ENCODE data around the gene HRAS.
A peak's percentile ranks its signal among the peaks of the same experiment; 100 is the strongest.
"Not testable (repeated sequence)": the region's sequence is repeated elsewhere in the genome, so short reads cannot be mapped to it uniquely, and the experiment has no call there.

Gene HRAS

GRCh38 chr11:575313-575995, 40.1 kb upstream of the HRAS start:
- H3K4me2 ChIP-seq (ENCODE audit: low read length), result peak overlapping the region; percentile 97

GRCh38 chr11:574632-575312, 39.4 kb upstream of the HRAS start:
- peak overlapping the region; percentile 97 for H3K4me2 ChIP-seq (ENCODE audit: low read length)
- peak overlapping the region; percentile 79 for H3K4me3 ChIP-seq (ENCODE audit: low read length)
- H3K9me3 ChIP-seq (replicated peaks; ENCODE audit: low read length), result no peaks in the 10 kb centered on the region
- H3K36me3 ChIP-seq (ENCODE audit: insufficient read depth, low read length), result no peaks in the 10 kb centered on the region
- H3K4me1 ChIP-seq (ENCODE audit: control insufficient read depth, insufficient read depth, low read length), result peaks cover 32% of the 10 kb centered on the region
- peak overlapping the region; percentile 72 for H3K9ac ChIP-seq (ENCODE audit: low read depth, low read length)
- H3K27me3 ChIP-seq (ENCODE audit: control insufficient read depth, insufficient read depth, low read length), result no peaks in the 10 kb centered on the region

More at GRCh38 chr11:575313-575995, 40.1 kb upstream of the HRAS start:
- H3K4me3 ChIP-seq (ENCODE audit: low read length), result peak overlapping the region; percentile 79
- H3K4me1 ChIP-seq (ENCODE audit: control insufficient read depth, insufficient read depth, low read length), result peaks cover 34% of the 10 kb centered on the region
- H3K9me3 ChIP-seq (replicated peaks; ENCODE audit: low read length), result no peaks in the 10 kb centered on the region
- no peaks in the 10 kb centered on the region for H3K27me3 ChIP-seq (ENCODE audit: control insufficient read depth, insufficient read depth, low read length)
- peak overlapping the region; percentile 72 for H3K9ac ChIP-seq (ENCODE audit: low read depth, low read length)
- no peaks in the 10 kb centered on the region for H3K36me3 ChIP-seq (ENCODE audit: insufficient read depth, low read length)

- not testable (repeated sequence) for H3K27me3 ChIP-seq (ENCODE audit: control insufficient read depth, insufficient read depth, low read length); H3K4me3 ChIP-seq (ENCODE audit: low read length); H3K4me2 ChIP-seq (ENCODE audit: low read length); H3K36me3 ChIP-seq (ENCODE audit: insufficient read depth, low read length); H3K9ac ChIP-seq (ENCODE audit: low read depth, low read length); H3K9me3 ChIP-seq (replicated peaks; ENCODE audit: low read length)
- peaks cover 30% of the 10 kb centered on the region for H3K4me1 ChIP-seq (ENCODE audit: control insufficient read depth, insufficient read depth, low read length)
Measured at GRCh38 chr11:574031-574570, 38.7 kb upstream of the HRAS start.

- H3K4me2 ChIP-seq (ENCODE audit: low read length), result no peak overlapping the region
- no peaks in the 10 kb centered on the region for H3K9me3 ChIP-seq (replicated peaks; ENCODE audit: low read length)
- no peaks in the 10 kb centered on the region for H3K36me3 ChIP-seq (ENCODE audit: insufficient read depth, low read length)
- no peak overlapping the region for H3K4me3 ChIP-seq (ENCODE audit: low read length)
- no peaks in the 10 kb centered on the region for H3K27me3 ChIP-seq (ENCODE audit: control insufficient read depth, insufficient read depth, low read length)
- peaks cover 26% of the 10 kb centered on the region for H3K4me1 ChIP-seq (ENCODE audit: control insufficient read depth, insufficient read depth, low read length)
- H3K9ac ChIP-seq (ENCODE audit: low read depth, low read length), result no peak overlapping the region
Measured at GRCh38 chr11:573146-573759, 37.9 kb upstream of the HRAS start.

GRCh38 chr11:571802-572185, 36.4 kb upstream of the HRAS start:
- H3K4me2 ChIP-seq (ENCODE audit: low read length), result no peak overlapping the region
- no peaks in the 10 kb centered on the region for H3K27me3 ChIP-seq (ENCODE audit: control insufficient read depth, insufficient read depth, low read length)
- no peak overlapping the region for H3K4me3 ChIP-seq (ENCODE audit: low read length)
- H3K36me3 ChIP-seq (ENCODE audit: insufficient read depth, low read length), result peaks cover 4% of the 10 kb centered on the region
- H3K9ac ChIP-seq (ENCODE audit: low read depth, low read length), result no peak overlapping the region
- peaks cover 27% of the 10 kb centered on the region for H3K4me1 ChIP-seq (ENCODE audit: control insufficient read depth, insufficient read depth, low read length)
- H3K9me3 ChIP-seq (replicated peaks; ENCODE audit: low read length), result no peaks in the 10 kb centered on the region

GRCh38 chr11:569158-569885, 33.9 kb upstream of the HRAS start:
- Histone ChIP-seq H3K4me2 (ENCODE audit: low read length) (peak overlapping the region; percentile 85), H3K4me3 (ENCODE audit: low read length) (peak overlapping the region; percentile 84), H3K9me3 (replicated peaks; ENCODE audit: low read length) (no peaks in the 10 kb centered on the region), H3K27me3 (ENCODE audit: control insufficient read depth, insufficient read depth, low read length) (no peaks in the 10 kb centered on the region), H3K9ac (ENCODE audit: low read depth, low read length) (peak overlapping the region; percentile 91), H3K36me3 (ENCODE audit: insufficient read depth, low read length) (peaks cover 8% of the 10 kb centered on the region), H3K4me1 (ENCODE audit: control insufficient read depth, insufficient read depth, low read length) (peaks cover 18% of the 10 kb centered on the region)

GRCh38 chr11:568306-569157, 33.2 kb upstream of the HRAS start:
- peak overlapping the region; percentile 91 for H3K9ac ChIP-seq (ENCODE audit: low read depth, low read length)
- H3K36me3 ChIP-seq (ENCODE audit: insufficient read depth, low read length), result peaks cover 8% of the 10 kb centered on the region
- H3K4me2 ChIP-seq (ENCODE audit: low read length), result peak overlapping the region; percentile 85
- H3K4me3 ChIP-seq (ENCODE audit: low read length), result peak overlapping the region; percentile 84
- no peaks in the 10 kb centered on the region for H3K27me3 ChIP-seq (ENCODE audit: control insufficient read depth, insufficient read depth, low read length)
- H3K9me3 ChIP-seq (replicated peaks; ENCODE audit: low read length), result no peaks in the 10 kb centered on the region
- H3K4me1 ChIP-seq (ENCODE audit: control insufficient read depth, insufficient read depth, low read length), result peaks cover 18% of the 10 kb centered on the region

- H3K27me3 ChIP-seq (ENCODE audit: control insufficient read depth, insufficient read depth, low read length), result no peaks in the 10 kb centered on the region
Measured at GRCh38 chr11:567629-568292, 32.4 kb upstream of the HRAS start.

GRCh38 chr11:567011-567628, 31.7 kb upstream of the HRAS start:
- Histone ChIP-seq H3K27me3 (ENCODE audit: control insufficient read depth, insufficient read depth, low read length) (no peaks in the 10 kb centered on the region), H3K4me3 (ENCODE audit: low read length) (peak overlapping the region; percentile 84), H3K9ac (ENCODE audit: low read depth, low read length) (peak overlapping the region; percentile 91), H3K4me2 (ENCODE audit: low read length) (peak overlapping the region; percentile 85), H3K36me3 (ENCODE audit: insufficient read depth, low read length) (peaks cover 8% of the 10 kb centered on the region), H3K4me1 (ENCODE audit: control insufficient read depth, insufficient read depth, low read length) (peaks cover 18% of the 10 kb centered on the region), H3K9me3 (replicated peaks; ENCODE audit: low read length) (no peaks in the 10 kb centered on the region)

More at GRCh38 chr11:567629-568292, 32.4 kb upstream of the HRAS start:
- peaks cover 8% of the 10 kb centered on the region for H3K36me3 ChIP-seq (ENCODE audit: insufficient read depth, low read length)
- H3K4me2 ChIP-seq (ENCODE audit: low read length), result peak overlapping the region; percentile 85
- peak overlapping the region; percentile 84 for H3K4me3 ChIP-seq (ENCODE audit: low read length)
- no peaks in the 10 kb centered on the region for H3K9me3 ChIP-seq (replicated peaks; ENCODE audit: low read length)
- peaks cover 18% of the 10 kb centered on the region for H3K4me1 ChIP-seq (ENCODE audit: control insufficient read depth, insufficient read depth, low read length)
- H3K9ac ChIP-seq (ENCODE audit: low read depth, low read length), result peak overlapping the region; percentile 91
